GM12872 (cell line): ENCODE data around the gene IMMP2L.

Experiments
- TF ChIP-seq, protein P1 (sequence below): IDR thresholded peaks from 3 replicates; pipeline ENCODE4 v1.5.1; 2011; ENCODE audit warnings: low read depth, mild to moderate bottlenecking, low read length, moderate library complexity; ENCODE audit not compliant: insufficient read depth

IMMP2L gene

DNA sequence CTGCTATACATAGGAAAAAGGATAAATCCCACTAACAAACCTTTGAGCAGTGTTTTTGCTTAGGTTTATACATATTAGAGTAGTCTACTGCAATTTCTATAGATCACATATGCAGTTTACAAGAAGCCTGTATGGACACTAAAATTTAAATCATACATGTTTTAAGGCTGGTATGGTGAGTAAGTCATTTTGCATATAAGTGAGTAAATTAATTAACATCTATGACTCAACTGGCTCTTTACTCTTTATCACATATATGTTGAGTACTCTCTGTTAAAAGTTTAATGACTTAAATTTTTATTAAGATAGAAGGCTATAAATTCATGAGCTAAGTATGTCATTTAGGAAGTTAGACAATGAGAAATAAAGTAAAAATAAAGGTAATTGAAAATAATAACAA lies 402.0 kb downstream of the IMMP2L start:
- TF ChIP-seq, protein P1, sequence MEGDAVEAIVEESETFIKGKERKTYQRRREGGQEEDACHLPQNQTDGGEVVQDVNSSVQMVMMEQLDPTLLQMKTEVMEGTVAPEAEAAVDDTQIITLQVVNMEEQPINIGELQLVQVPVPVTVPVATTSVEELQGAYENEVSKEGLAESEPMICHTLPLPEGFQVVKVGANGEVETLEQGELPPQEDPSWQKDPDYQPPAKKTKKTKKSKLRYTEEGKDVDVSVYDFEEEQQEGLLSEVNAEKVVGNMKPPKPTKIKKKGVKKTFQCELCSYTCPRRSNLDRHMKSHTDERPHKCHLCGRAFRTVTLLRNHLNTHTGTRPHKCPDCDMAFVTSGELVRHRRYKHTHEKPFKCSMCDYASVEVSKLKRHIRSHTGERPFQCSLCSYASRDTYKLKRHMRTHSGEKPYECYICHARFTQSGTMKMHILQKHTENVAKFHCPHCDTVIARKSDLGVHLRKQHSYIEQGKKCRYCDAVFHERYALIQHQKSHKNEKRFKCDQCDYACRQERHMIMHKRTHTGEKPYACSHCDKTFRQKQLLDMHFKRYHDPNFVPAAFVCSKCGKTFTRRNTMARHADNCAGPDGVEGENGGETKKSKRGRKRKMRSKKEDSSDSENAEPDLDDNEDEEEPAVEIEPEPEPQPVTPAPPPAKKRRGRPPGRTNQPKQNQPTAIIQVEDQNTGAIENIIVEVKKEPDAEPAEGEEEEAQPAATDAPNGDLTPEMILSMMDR, result no peak

- TF ChIP-seq, protein P1, result no peak
Measured at GRCh38 chr7:111159426-111159825, 402.9 kb downstream of the IMMP2L start.

GRCh38 chr7:111150709-111151108 lies 411.6 kb downstream of the IMMP2L start:
- TF ChIP-seq, protein P1, result no peak

GRCh38 chr7:111147708-111148533 lies 414.4 kb downstream of the IMMP2L start:
- TF ChIP-seq, protein P1, result no peak

DNA sequence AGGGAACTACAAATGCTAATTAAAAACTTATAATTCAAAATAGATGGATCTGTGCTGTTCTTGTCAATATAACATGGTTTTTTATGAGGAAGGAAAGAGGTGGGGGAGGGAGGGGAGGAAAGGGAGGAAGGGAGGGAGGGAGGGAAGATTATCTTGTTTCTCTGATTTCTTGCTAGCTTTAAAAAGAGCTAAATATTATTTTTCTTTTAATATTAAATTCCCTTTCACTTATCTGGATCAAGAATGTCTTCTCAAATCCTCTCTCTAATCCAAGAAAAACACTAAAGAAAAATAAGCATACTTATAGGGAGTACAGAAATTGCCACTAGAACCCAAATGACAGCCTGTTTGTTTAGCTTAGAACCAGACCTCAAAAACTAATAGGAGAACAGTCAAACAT lies 416.2 kb downstream of the IMMP2L start:
- TF ChIP-seq, protein P1, result no peak

- TF ChIP-seq, protein P1, result no peak
Measured at GRCh38 chr7:111145472-111145871, 416.8 kb downstream of the IMMP2L start.

DNA sequence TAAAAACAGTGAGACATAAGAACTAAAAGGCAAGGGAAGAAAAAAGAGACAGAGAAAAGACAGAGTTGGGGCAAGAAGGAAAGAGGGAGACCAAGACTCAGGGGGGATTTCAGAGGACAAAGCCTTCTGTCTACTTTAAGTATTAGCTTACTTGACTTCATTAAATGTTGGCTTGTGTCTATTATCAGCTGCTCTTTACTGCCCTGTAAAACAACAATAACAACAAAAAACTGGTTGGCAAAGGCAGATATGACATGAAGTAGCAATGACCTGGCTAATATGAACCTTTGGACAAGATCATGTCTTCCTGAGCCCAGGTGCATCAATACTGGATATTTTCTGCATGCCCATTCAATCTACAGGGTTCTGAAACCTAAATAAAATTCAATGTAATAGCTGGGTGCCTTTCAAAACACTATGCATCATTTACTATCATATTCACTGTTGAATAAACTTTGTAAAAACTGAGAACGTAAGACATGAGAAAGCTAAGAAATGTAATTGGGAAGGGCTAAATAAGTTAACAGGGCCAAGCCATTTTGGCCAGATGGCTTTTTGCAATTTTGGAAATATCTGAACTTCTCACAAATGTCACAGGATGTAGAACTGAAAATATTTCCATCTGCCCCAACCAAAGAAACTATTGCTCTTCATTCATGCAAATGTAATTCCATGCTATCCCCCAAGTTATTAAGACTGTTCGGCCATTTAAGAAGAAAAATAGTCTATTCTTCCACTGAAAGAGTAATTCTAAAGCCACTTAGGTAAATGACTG lies 422.0 kb downstream of the IMMP2L start:
- TF ChIP-seq, protein P1, result no peak
